Cardiac fibroblast (primary cell): Measurements from ENCODE around the gene KDM5B.

Source experiments
- DNase-seq, 2 donors: peaks; one replicate each; pipeline versions ENCODE4 v3.0.0 to v3.0.0-alpha.2; 2010; ENCODE audit warnings: low read depth in 2 of 2
- H3K4me3 ChIP-seq, 2 donors: replicated peaks in 1 of 2; 1 replicate in 1 of 2; 2 replicates in 1 of 2; pipeline ENCODE4 v1.5.1; 2011; ENCODE audit warnings: low read depth in 2 of 2, low read length in 2 of 2, mild to moderate bottlenecking in 2 of 2, moderate library complexity in 1 of 2
- CTCF ChIP-seq: IDR thresholded peaks from one replicate; pipeline ENCODE4 v1.5.1; 2011; ENCODE audit warnings: low read depth, mild to moderate bottlenecking, low read length, inconsistent platforms

Gene KDM5B

DNA sequence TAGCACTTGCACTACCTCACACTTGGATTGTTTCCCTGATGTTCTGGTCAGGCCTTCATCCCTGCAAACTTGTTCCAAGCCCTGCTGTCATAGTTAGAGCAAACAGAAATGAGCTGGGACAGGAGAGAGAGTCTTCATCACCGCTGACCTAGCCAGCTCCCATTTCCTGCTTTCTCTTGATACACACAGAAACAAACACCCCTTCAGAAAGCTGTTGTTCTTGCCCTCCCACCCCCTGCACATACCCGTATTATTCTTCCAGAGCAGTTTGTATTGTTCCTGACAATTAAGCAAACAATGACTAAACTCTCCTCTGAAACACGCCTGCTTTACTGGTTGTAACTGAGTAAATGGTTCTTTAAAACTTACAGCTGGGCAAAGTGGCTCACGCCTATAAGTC is 95.1 kb downstream of the KDM5B start:
- no peak overlapping the region for H3K4me3 ChIP-seq
- TF ChIP-seq CTCF: no peak
- DNase-seq: peak; percentile 9 to 70

GRCh38 chr1:202711949-202712635 is 96.1 kb downstream of the KDM5B start:
- DNase-seq: no peak
- no peak overlapping the region for H3K4me3 ChIP-seq
- TF ChIP-seq CTCF: no peak

DNA sequence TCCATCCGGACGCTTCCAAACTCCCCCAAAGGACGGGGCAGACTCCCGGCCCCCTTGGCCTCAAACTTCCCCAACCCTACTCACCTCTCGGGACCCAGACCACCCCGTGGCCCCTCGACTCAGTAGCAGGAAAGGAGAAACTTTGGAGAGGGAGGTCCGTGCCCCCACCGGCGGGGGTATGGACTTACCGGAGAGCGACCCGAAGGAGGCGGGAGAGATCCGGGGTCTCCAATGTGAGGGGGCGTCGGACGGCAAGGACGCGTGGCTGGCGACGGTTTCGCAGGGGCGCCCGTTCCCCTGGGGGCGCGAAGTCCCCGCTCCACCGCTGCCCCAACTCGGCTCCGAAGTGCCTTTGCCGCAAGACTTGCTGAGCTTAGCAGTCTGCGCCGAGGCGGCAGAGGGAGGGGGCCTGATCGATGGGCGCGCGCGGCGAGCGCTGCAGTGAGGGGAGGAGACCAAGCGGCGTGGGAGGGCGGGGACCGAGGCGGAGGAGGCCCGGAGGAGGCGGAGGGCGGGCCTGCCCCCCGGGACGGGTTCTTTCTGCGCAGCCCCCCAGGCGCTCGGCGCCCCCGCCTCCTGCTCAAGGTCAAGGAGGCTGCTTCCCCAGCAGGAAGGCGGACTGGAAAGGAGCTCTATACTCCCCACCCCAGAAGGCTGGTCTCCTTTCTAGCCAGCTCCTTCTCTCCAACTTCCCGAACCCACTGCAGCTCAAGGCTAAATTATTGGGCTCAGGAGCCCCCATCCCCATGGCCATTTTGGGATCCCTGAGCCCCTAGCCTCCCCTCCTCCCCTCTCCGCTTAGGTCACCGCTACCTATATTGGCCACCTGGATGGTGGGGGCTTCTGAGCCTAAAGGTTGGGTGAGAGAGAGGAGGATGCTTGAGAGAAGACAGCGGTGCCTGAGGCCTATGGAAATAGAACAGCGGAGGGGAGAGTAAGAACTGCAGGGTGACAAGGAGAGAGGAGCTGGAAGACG is 97.9 kb downstream of the KDM5B start, which contains the start of gene SYT2:
TSS of gene SYT2 (minus strand) at position 385 of the 976 bp plus-strand sequence. CDS start 104,682 bp downstream, outside the sequence.
- peak in 1 of 2 donors; percentile 28 for DNase-seq
- peak within 1 kb of the TSS in 1 of 2 donors; percentile 11 for H3K4me3 ChIP-seq
- TF ChIP-seq CTCF: no peak

- DNase-seq: no peak
- H3K4me3 ChIP-seq: peak overlapping the region in 1 of 2 donors; percentile 11
- TF ChIP-seq CTCF: no peak
Measured at GRCh38 chr1:202709276-202710041, 98.8 kb downstream of the KDM5B start.

- no peak overlapping the region for H3K4me3 ChIP-seq
- DNase-seq: no peak
- TF ChIP-seq CTCF: no peak
Measured at GRCh38 chr1:202708456-202709275, 99.6 kb downstream of the KDM5B start.

GRCh38 chr1:202706851-202707250 is 101.4 kb downstream of the KDM5B start:
- no peak for DNase-seq
- H3K4me3 ChIP-seq: no peak overlapping the region
- no peak for TF ChIP-seq CTCF
